K562 (cell line): ENCODE data around the gene SLC28A1. TPM values are rescaled to one million over a fixed set of nuclear protein-coding genes. Genes with fewer than 3 reads are reported as not detected.

Source experiments
- ATAC-seq: fragments of 200-7000 bp; cut with Tn5 transposase; 3 replicates; pipeline ENCODE4 v1.9.1; 2020; ENCODE audit warnings: moderate library complexity
- BruUV-seq: library from RNA; stranded (reverse); fragments of 400-500 nt; replicated peaks from 2 replicates; lab custom pipeline; 2021; lab: Mats Ljungman, UMichigan
- CTCF ChIA-PET: fragments of 300-600 bp; formaldehyde crosslinking; extraction: SDS; loops from one replicate; lab custom pipeline; 2021; ENCODE audit warnings: low intra/inter-chr PET ratio; lab: Yijun Ruan, JAX
- POLR2A ChIA-PET: fragments of 300-600, 350-650 bp; sonication (Branson Sonifier 250); formaldehyde crosslinking; extraction: SDS; loops from one replicate; lab custom pipeline; 2021; ENCODE audit warnings: antibody characterized with exemption, inconsistent platforms; lab: Yijun Ruan, JAX
- DNase-seq, 4 experiments: peaks; one replicate each; pipeline versions ENCODE4 v3.0.0 to v3.0.0-alpha.2; 2011 to 2018; ENCODE audit warnings: low spot score in 3 of 4, mixed read lengths in 3 of 4; ENCODE audit errors: extremely low read depth in 1 of 4
- FAIRE-seq: peaks from 2 replicates; lab custom pipeline; 2011; peaks lifted over from hg19 to GRCh38; lab: Jason Lieb, UNC
- H2AFZ ChIP-seq: 2 replicates; pipeline ENCODE4 v1.6.0; 2011; ENCODE audit warnings: low read depth, low read length, control low read depth, inconsistent platforms
- H3K27ac ChIP-seq: fragments of 200-600 bp; 3 replicates; pipeline ENCODE4 v1.8.0; 2011; ENCODE audit warnings: low read depth, mild to moderate bottlenecking, control low read depth, inconsistent platforms, low read length, moderate library complexity, mixed read lengths; ENCODE audit errors: extremely low read depth
- H3K27me3 ChIP-seq, 2 experiments: fragments of 300-600 bp in 1 of 2; 2 replicates in 1 of 2; 3 replicates in 1 of 2; pipeline versions ENCODE4 v1.6.0 to v1.8.0; 2011; ENCODE audit warnings: inconsistent platforms in 2 of 2, low read length in 2 of 2, mild to moderate bottlenecking in 1 of 2, mixed read lengths in 1 of 2, moderate library complexity in 1 of 2; ENCODE audit not compliant: control insufficient read depth in 2 of 2, insufficient read depth in 2 of 2
- H3K36me3 ChIP-seq: fragments of 300-600 bp; 3 replicates; pipeline ENCODE4 v1.8.0; 2011; ENCODE audit warnings: mild to moderate bottlenecking, low read length, inconsistent platforms; ENCODE audit not compliant: control insufficient read depth, insufficient read depth
- H3K4me1 ChIP-seq, 2 experiments: fragments of 200-600 bp in 1 of 2; replicated peaks in 1 of 2; 2 replicates in 1 of 2; 3 replicates in 1 of 2; pipeline versions ENCODE4 v1.5.1 to v1.8.0; 2011; ENCODE audit warnings: inconsistent platforms in 2 of 2, low read length in 2 of 2, mild to moderate bottlenecking in 1 of 2, mixed read lengths in 1 of 2, moderate library complexity in 1 of 2; ENCODE audit not compliant: control insufficient read depth in 2 of 2, insufficient read depth in 2 of 2
- H3K4me2 ChIP-seq: 2 replicates; pipeline ENCODE4 v1.6.1; 2011; ENCODE audit warnings: low read length, control low read depth, inconsistent platforms, mixed read lengths; ENCODE audit not compliant: insufficient read depth
- H3K4me3 ChIP-seq: fragments of 200-600 bp; sonication (generic), shearing (Covaris generic); 2 replicates; pipeline ENCODE4 v1.5.1; 2016; ENCODE audit warnings: control low read depth, inconsistent platforms
- H3K79me2 ChIP-seq: fragments of 200-600 bp; 3 replicates; pipeline ENCODE4 v1.8.0; 2011; ENCODE audit warnings: low read length, inconsistent platforms; ENCODE audit not compliant: control insufficient read depth, insufficient read depth
- H3K9ac ChIP-seq, 2 experiments: 2 replicates each; pipeline versions ENCODE4 v1.6.0 to v1.6.1; 2011; ENCODE audit warnings: low read depth in 2 of 2, low read length in 2 of 2, control low read depth in 1 of 2, inconsistent platforms in 1 of 2, mild to moderate bottlenecking in 1 of 2, mixed read lengths in 1 of 2; ENCODE audit not compliant: insufficient read depth in 1 of 2
- H3K9me1 ChIP-seq: one replicate; pipeline ENCODE4 v1.6.0; 2011; ENCODE audit warnings: inconsistent platforms, mild to moderate bottlenecking, low read length, moderate library complexity; ENCODE audit not compliant: control insufficient read depth, insufficient read depth
- H3K9me3 ChIP-seq: replicated peaks from 2 replicates; pipeline ENCODE4 v1.5.1; 2011; ENCODE audit warnings: low read depth, low read length, inconsistent platforms; ENCODE audit not compliant: control insufficient read depth, insufficient read depth
- H4K20me1 ChIP-seq: replicated peaks from 2 replicates; pipeline ENCODE4 v1.6.1; 2011; ENCODE audit warnings: low read length, inconsistent platforms, mixed read lengths; ENCODE audit not compliant: control insufficient read depth, insufficient read depth
- ATF3 ChIP-seq, 2 experiments: fragments of 450-650 bp in 1 of 2; sonication (generic) in 1 of 2; formaldehyde crosslinking in 1 of 2; IDR thresholded peaks in 1 of 2; conservative IDR thresholded peaks in 1 of 2; 2 replicates each; pipeline versions ENCODE4 v1.6.1 to v1.8.1; 2016 to 2023; ENCODE audit warnings: mild to moderate bottlenecking in 2 of 2, moderate library complexity in 2 of 2, inconsistent platforms in 1 of 2, missing genetic modification reagents in 1 of 2
- GATAD2B ChIP-seq: fragments of 450-650 bp; IDR thresholded peaks from 2 replicates; pipeline ENCODE4 v1.6.1; 2017; ENCODE audit warnings: mild to moderate bottlenecking, borderline replicate concordance
- PKNOX1 ChIP-seq: fragments of 450-650 bp; IDR thresholded peaks from 2 replicates; pipeline ENCODE4 v1.6.1; 2016
- TCFL5 ChIP-seq: fragments of 250-450 bp; sonication (Bioruptor Pico); conservative IDR thresholded peaks from 2 replicates; pipeline ENCODE4 v1.6.1; 2021; ENCODE audit warnings: mild to moderate bottlenecking, moderate library complexity, matching md5 sums
- WGBS: fragments of 100-300 bp; shearing (Covaris generic); methylation state at CpG from one replicate; pipeline ENCODE4 v1.1.6; 2016; ENCODE audit warnings: low coverage, mixed read lengths; ENCODE audit not compliant: insufficient coverage; ENCODE audit errors: missing lambda C conversion rate; 5-methylcytosine and 5-hydroxymethylcytosine counted together
- in situ Hi-C: fragments of 300-500 bp; cut with MboI; formaldehyde crosslinking; loops from 4 replicates; pipeline ENCODE4 v1.15.0; 2018; ENCODE audit warnings: inconsistent platforms, mixed read lengths
- intact Hi-C: fragments of 100-400 bp; cut with micrococcal nuclease; formaldehyde crosslinking; loops from 2 replicates; pipeline ENCODE4 v1.14.2; 2022
- polyA plus RNA-seq, 8 experiments: library from polyadenylated mRNA; depleted of rRNA in 4 of 8; stranded (reverse) in 5 of 8; unstranded in 3 of 8; fragments of >200 nt; fragmentation: Nextera tagmentation in 2 of 8; fragmentation: Illumina TruSeq in 1 of 8; extraction: Ambion mirVana in 2 of 8; extraction: Trizol in 1 of 8; gene quantifications; 2 replicates each; pipeline versions ENCODE4 v1.2.1 to v1.2.3, GENCODE V29; 2011 to 2014; ENCODE audit warnings: inconsistent platforms in 1 of 8, missing spikeins in 1 of 8
- total RNA-seq, 7 experiments: library from RNA; depleted of rRNA in 6 of 7; stranded (reverse); fragments of >200 nt in 6 of 7; fragmentation: Illumina TruSeq in 2 of 7; extraction: Trizol in 2 of 7; gene quantifications; 2 replicates each; pipeline versions ENCODE4 v1.2.1 to v1.2.3, GENCODE V29; 2011 to 2021; ENCODE audit warnings: low replicate concordance in 1 of 7

SLC28A1 gene
- total and polyA plus RNA-seq, 9 of the 15 experiments (the other 6 are each of a cell fraction or from before 2014, with no cell fraction given): 0.04 TPM; not detected in 8

- intact Hi-C loops (loop anchor here (10.0 kb wide), 1 partner anchor 161 kb away; no protein-coding TSS in a partner anchor), in situ Hi-C loops (loop anchor here (25.0 kb wide), 1 partner anchor 296 kb away; no protein-coding TSS in a partner anchor)
- Histone ChIP-seq H3K27ac (no peak overlapping the region), H2AFZ (no peak overlapping the region), H3K36me3 (no peaks in the 10 kb centered on the region), H3K79me2 (no peaks in the 10 kb centered on the region), H3K4me3 (no peak overlapping the region), H4K20me1 (no peaks in the 10 kb centered on the region), H3K9ac (no peak overlapping the region), H3K9me3 (no peaks in the 10 kb centered on the region), H3K4me1 (peaks cover 3 to 6% of the 10 kb centered on the region in 2 experiments; a peak in 3 of 5 replicates), H3K27me3 (peaks cover 0 to 18% of the 10 kb centered on the region in 2 experiments; a peak in 3 of 5 replicates), H3K9me1 (no peaks in the 10 kb centered on the region)
- no peak for DNase-seq
- 18% methylated on average over 6 of the region's 6 CpGs for WGBS
- POLR2A ChIA-PET: interaction anchor here (1.0 to 2.1 kb wide), 4 partner anchors 9 to 16 kb away, joined by 4 to 8 read pairs (median 6); no protein-coding TSS in a partner anchor
- CTCF ChIA-PET: no interaction called here
- TF ChIP-seq ATF3 (IDR thresholded peaks at IDR 0.05) (peak; percentile 39; the same call in 1 of the 2 replicates), ATF3 (CRISPR knock-in tag; conservative IDR thresholded peaks at IDR 0.05) (no peak), GATAD2B (no peak), TCFL5 (CRISPR knock-in tag) (no peak), PKNOX1 (peak; percentile 77)
- TF ChIP-seq, all 486 proteins: peak for 2
- BruUV-seq: no TSS peak
- H3K4me2 ChIP-seq: no peak overlapping the region
- no peak for FAIRE-seq
- ATAC-seq: no peak
These were observed 996 bp upstream of the SLC28A1 start for GRCh38 chr15:84883466-84883865.
